ENCODE measurements around the gene LRRC23. TPM values are rescaled to one million over a fixed set of nuclear protein-coding genes. Genes with fewer than 3 reads are reported as not detected.
"Not testable (repeated sequence)": the region's sequence is repeated elsewhere in the genome, so short reads cannot be mapped to it uniquely, and the experiment has no call there.

The LRRC23 gene
- total RNA-seq, 1 donor, result 7.6 TPM

DNA sequence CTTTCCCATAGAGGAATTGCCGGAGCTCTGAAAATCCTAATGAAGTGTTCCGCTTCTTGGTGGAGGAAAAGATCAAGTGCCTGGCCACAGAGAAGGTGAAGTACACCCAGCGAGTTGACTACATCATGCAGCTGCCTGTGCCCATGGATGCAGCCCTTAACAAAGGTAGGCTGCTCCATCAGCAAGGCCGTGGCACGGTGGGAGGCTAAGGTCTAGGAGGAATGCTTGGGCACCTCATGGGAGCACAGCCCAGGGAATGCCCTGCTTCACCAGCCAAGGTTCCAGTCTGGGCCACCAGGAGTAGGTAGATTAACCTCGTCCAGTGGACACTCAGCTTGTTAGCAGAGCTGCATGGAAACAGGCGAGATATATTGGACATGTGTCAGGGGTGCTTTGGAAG, 43.7 kb upstream of the LRRC23 start:
- H3K36me3 ChIP-seq (ENCODE audit: insufficient read depth, low read length), result peaks cover 82% of the 10 kb centered on the region
- H2AFZ ChIP-seq (ENCODE audit: low read length), result no peak overlapping the region
- H4K20me1 ChIP-seq (ENCODE audit: insufficient read depth, low read length), result no peaks in the 10 kb centered on the region
- H3K27me3 ChIP-seq (ENCODE audit: insufficient read depth, low read length), result no peaks in the 10 kb centered on the region
- no peaks in the 10 kb centered on the region for H3K9me3 ChIP-seq (ENCODE audit: low read depth, low read length)
- no peak for DNase-seq (ENCODE audit: insufficient read length, low spot score, missing footprints)
- H3K4me3 ChIP-seq (ENCODE audit: insufficient read depth, low read length), result no peak overlapping the region
- H3K27ac ChIP-seq (ENCODE audit: low read depth, low read length), result no peak overlapping the region
- TF ChIP-seq, protein P1, sequence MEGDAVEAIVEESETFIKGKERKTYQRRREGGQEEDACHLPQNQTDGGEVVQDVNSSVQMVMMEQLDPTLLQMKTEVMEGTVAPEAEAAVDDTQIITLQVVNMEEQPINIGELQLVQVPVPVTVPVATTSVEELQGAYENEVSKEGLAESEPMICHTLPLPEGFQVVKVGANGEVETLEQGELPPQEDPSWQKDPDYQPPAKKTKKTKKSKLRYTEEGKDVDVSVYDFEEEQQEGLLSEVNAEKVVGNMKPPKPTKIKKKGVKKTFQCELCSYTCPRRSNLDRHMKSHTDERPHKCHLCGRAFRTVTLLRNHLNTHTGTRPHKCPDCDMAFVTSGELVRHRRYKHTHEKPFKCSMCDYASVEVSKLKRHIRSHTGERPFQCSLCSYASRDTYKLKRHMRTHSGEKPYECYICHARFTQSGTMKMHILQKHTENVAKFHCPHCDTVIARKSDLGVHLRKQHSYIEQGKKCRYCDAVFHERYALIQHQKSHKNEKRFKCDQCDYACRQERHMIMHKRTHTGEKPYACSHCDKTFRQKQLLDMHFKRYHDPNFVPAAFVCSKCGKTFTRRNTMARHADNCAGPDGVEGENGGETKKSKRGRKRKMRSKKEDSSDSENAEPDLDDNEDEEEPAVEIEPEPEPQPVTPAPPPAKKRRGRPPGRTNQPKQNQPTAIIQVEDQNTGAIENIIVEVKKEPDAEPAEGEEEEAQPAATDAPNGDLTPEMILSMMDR (IDR thresholded peaks at IDR 0.05; ENCODE audit: extremely low read depth, low read depth, low read length), result no peak
- peaks cover 5% of the 10 kb centered on the region for H3K4me1 ChIP-seq (ENCODE audit: insufficient read depth, low read length)
- H3K79me2 ChIP-seq (ENCODE audit: insufficient read depth, low read length), result peaks cover 12% of the 10 kb centered on the region
- H3K4me2 ChIP-seq (ENCODE audit: insufficient read depth, low read length), result no peak overlapping the region

DNA sequence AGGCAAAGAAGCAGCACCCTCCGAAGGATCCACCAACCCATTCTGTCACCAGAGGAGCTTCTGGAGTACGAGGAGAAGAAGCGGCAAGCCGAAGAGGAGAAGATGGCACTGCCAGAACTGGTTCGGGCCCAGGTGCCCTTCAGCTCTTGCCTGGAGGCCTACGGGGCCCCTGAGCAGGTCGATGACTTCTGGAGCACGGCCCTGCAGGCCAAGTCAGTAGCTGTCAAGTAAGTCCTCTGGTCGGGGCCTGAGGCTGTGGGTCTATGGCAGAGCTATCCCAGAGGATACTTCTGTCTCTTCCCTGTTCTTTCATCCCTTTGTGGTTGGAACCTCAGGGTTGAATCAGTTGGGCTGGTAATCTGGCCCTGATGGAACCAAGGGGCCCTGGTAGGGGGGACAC, 43.2 kb upstream of the LRRC23 start:
- peak; percentile 25 for DNase-seq (ENCODE audit: insufficient read length, low spot score, missing footprints)
- H3K9me3 ChIP-seq (ENCODE audit: low read depth, low read length), result no peaks in the 10 kb centered on the region
- peaks cover 7% of the 10 kb centered on the region for H3K79me2 ChIP-seq (ENCODE audit: insufficient read depth, low read length)
- peaks cover 83% of the 10 kb centered on the region for H3K36me3 ChIP-seq (ENCODE audit: insufficient read depth, low read length)
- H2AFZ ChIP-seq (ENCODE audit: low read length), result no peak overlapping the region
- H3K27me3 ChIP-seq (ENCODE audit: insufficient read depth, low read length), result no peaks in the 10 kb centered on the region
- H3K4me3 ChIP-seq (ENCODE audit: insufficient read depth, low read length), result no peak overlapping the region
- H3K4me2 ChIP-seq (ENCODE audit: insufficient read depth, low read length), result no peak overlapping the region
- H4K20me1 ChIP-seq (ENCODE audit: insufficient read depth, low read length), result no peaks in the 10 kb centered on the region
- no peak overlapping the region for H3K27ac ChIP-seq (ENCODE audit: low read depth, low read length)
- peaks cover 5% of the 10 kb centered on the region for H3K4me1 ChIP-seq (ENCODE audit: insufficient read depth, low read length)
- TF ChIP-seq, protein P1 (IDR thresholded peaks at IDR 0.05; ENCODE audit: extremely low read depth, low read depth, low read length), result no peak

DNA sequence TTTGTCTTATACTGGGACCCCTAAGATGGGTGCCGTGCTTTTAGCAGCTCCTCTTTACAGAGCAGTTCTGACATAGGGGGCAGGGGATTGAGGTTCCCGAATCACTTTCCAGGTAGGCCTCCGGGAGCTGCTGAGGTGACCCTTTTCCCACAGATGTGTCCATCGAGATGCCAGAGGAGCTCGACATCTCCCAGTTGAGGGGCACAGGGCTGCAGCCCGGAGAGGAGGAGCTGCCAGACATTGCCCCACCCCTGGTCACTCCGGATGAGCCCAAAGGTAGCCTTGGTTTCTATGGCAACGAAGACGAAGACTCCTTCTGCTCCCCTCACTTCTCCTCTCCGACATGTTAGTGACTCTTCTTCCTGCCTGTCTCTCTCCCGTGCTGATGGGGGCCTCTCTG, 41.6 kb upstream of the LRRC23 start:
- Histone ChIP-seq H3K79me2 (ENCODE audit: insufficient read depth, low read length) (peaks cover 6% of the 10 kb centered on the region), H3K36me3 (ENCODE audit: insufficient read depth, low read length) (peaks cover 67% of the 10 kb centered on the region), H3K9me3 (ENCODE audit: low read depth, low read length) (no peaks in the 10 kb centered on the region), H3K27ac (ENCODE audit: low read depth, low read length) (peak overlapping the region; percentile 74), H2AFZ (ENCODE audit: low read length) (no peak overlapping the region), H4K20me1 (ENCODE audit: insufficient read depth, low read length) (peaks cover 2% of the 10 kb centered on the region), H3K4me3 (ENCODE audit: insufficient read depth, low read length) (no peak overlapping the region), H3K4me2 (ENCODE audit: insufficient read depth, low read length) (no peak overlapping the region), H3K27me3 (ENCODE audit: insufficient read depth, low read length) (no peaks in the 10 kb centered on the region), H3K4me1 (ENCODE audit: insufficient read depth, low read length) (peaks cover 11% of the 10 kb centered on the region)
- peak; percentile 13 for DNase-seq (ENCODE audit: insufficient read length, low spot score, missing footprints)
- TF ChIP-seq, protein P1 (IDR thresholded peaks at IDR 0.05; ENCODE audit: extremely low read depth, low read depth, low read length), result no peak

DNA sequence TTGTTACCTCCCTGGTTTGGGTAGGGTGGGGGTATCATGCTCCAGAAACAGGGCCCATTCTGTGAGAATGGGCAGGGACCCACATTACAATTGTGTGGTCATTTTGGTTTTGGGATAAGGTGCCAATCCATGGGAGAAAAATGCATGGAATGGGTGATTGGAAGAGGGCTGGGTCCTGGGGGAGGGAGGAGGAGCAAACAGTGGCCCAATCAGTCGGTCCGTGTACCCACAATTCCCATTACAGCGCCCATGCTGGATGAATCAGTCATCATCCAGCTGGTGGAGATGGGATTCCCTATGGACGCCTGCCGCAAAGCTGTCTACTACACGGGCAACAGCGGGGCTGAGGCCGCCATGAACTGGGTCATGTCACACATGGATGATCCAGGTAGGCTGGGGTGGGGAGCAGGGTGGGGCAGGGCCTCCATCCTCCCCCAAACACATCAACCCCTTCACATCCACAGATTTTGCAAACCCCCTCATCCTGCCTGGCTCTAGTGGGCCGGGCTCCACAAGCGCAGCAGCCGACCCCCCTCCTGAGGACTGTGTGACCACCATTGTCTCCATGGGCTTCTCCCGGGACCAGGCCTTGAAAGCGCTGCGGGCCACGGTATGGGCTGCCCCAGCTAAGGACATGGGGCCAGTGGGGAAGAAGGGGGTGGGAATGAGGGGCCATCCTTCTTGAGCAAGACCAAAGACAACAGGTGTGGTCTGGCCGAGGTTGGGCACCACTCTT, 40.9 kb upstream of the LRRC23 start:
- H2AFZ ChIP-seq (ENCODE audit: low read length), result no peak overlapping the region
- no peak overlapping the region for H3K4me3 ChIP-seq (ENCODE audit: insufficient read depth, low read length)
- H3K4me2 ChIP-seq (ENCODE audit: insufficient read depth, low read length), result peak overlapping the region; percentile 7
- TF ChIP-seq, protein P1 (IDR thresholded peaks at IDR 0.05; ENCODE audit: extremely low read depth, low read depth, low read length), result no peak
- peaks cover 60% of the 10 kb centered on the region for H3K36me3 ChIP-seq (ENCODE audit: insufficient read depth, low read length)
- H3K79me2 ChIP-seq (ENCODE audit: insufficient read depth, low read length), result peaks cover 14% of the 10 kb centered on the region
- H3K27me3 ChIP-seq (ENCODE audit: insufficient read depth, low read length), result no peaks in the 10 kb centered on the region
- no peaks in the 10 kb centered on the region for H3K9me3 ChIP-seq (ENCODE audit: low read depth, low read length)
- H4K20me1 ChIP-seq (ENCODE audit: insufficient read depth, low read length), result peaks cover 9% of the 10 kb centered on the region
- peak; percentile 98 for DNase-seq (ENCODE audit: insufficient read length, low spot score, missing footprints)
- H3K27ac ChIP-seq (ENCODE audit: low read depth, low read length), result peak overlapping the region; percentile 74
- H3K4me1 ChIP-seq (ENCODE audit: insufficient read depth, low read length), result peaks cover 16% of the 10 kb centered on the region

DNA sequence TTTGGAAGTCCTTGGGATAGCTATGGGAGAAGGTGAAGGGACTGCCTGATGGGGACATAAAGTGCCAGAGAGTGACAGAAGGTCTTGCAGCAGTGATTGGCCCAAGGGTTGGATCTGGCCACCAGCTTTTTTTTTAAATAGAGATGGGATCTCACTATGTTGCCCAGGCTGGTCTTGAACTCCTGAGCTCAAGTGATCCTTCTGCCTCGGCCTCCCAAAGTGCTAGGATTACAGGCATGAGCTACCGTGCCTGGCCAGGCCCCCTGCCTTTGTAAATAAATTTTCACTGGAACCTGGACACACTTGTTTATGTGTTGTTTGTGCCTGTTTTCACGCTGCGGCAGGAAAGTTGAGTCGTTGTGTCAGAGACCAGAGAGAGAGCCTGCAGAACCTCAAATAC, 39.3 kb upstream of the LRRC23 start:
- not testable (repeated sequence) for H2AFZ ChIP-seq (ENCODE audit: low read length); H3K4me3 ChIP-seq (ENCODE audit: insufficient read depth, low read length); H3K9me3 ChIP-seq (ENCODE audit: low read depth, low read length); H3K4me2 ChIP-seq (ENCODE audit: insufficient read depth, low read length); H3K27ac ChIP-seq (ENCODE audit: low read depth, low read length); H3K27me3 ChIP-seq (ENCODE audit: insufficient read depth, low read length); DNase-seq (ENCODE audit: insufficient read length, low spot score, missing footprints)
- Histone ChIP-seq H3K4me1 (ENCODE audit: insufficient read depth, low read length) (peaks cover 32% of the 10 kb centered on the region), H3K79me2 (ENCODE audit: insufficient read depth, low read length) (peaks cover 29% of the 10 kb centered on the region), H3K36me3 (ENCODE audit: insufficient read depth, low read length) (peaks cover 59% of the 10 kb centered on the region), H4K20me1 (ENCODE audit: insufficient read depth, low read length) (peaks cover 25% of the 10 kb centered on the region)
